K562 (cell line): ENCODE measurements around the gene CPT1C. TPM values are rescaled to one million over a fixed set of nuclear protein-coding genes. Genes with fewer than 3 reads are reported as not detected.

Experiments used
- ATAC-seq: fragments of 200-7000 bp; cut with Tn5 transposase; 3 replicates; pipeline ENCODE4 v1.9.1; 2020; ENCODE audit warnings: moderate library complexity
- BruUV-seq: library from RNA; stranded (reverse); fragments of 400-500 nt; replicated peaks from 2 replicates; lab custom pipeline; 2021; lab: Mats Ljungman, UMichigan
- CTCF ChIA-PET: fragments of 300-600 bp; formaldehyde crosslinking; extraction: SDS; loops from one replicate; lab custom pipeline; 2021; ENCODE audit warnings: low intra/inter-chr PET ratio; lab: Yijun Ruan, JAX
- POLR2A ChIA-PET: fragments of 300-600, 350-650 bp; sonication (Branson Sonifier 250); formaldehyde crosslinking; extraction: SDS; loops from one replicate; lab custom pipeline; 2021; ENCODE audit warnings: antibody characterized with exemption, inconsistent platforms; lab: Yijun Ruan, JAX
- DNase-seq, 4 experiments: peaks; one replicate each; pipeline versions ENCODE4 v3.0.0 to v3.0.0-alpha.2; 2011 to 2018; ENCODE audit warnings: low spot score in 3 of 4, mixed read lengths in 3 of 4; ENCODE audit errors: extremely low read depth in 1 of 4
- FAIRE-seq: peaks from 2 replicates; lab custom pipeline; 2011; peaks lifted over from hg19 to GRCh38; lab: Jason Lieb, UNC
- H2AFZ ChIP-seq: 2 replicates; pipeline ENCODE4 v1.6.0; 2011; ENCODE audit warnings: low read depth, low read length, control low read depth, inconsistent platforms
- H3K27ac ChIP-seq: fragments of 200-600 bp; 3 replicates; pipeline ENCODE4 v1.8.0; 2011; ENCODE audit warnings: low read depth, mild to moderate bottlenecking, control low read depth, inconsistent platforms, low read length, moderate library complexity, mixed read lengths; ENCODE audit errors: extremely low read depth
- H3K27me3 ChIP-seq, 2 experiments: fragments of 300-600 bp in 1 of 2; 2 replicates in 1 of 2; 3 replicates in 1 of 2; pipeline versions ENCODE4 v1.6.0 to v1.8.0; 2011; ENCODE audit warnings: inconsistent platforms in 2 of 2, low read length in 2 of 2, mild to moderate bottlenecking in 1 of 2, mixed read lengths in 1 of 2, moderate library complexity in 1 of 2; ENCODE audit not compliant: control insufficient read depth in 2 of 2, insufficient read depth in 2 of 2
- H3K36me3 ChIP-seq: fragments of 300-600 bp; 3 replicates; pipeline ENCODE4 v1.8.0; 2011; ENCODE audit warnings: mild to moderate bottlenecking, low read length, inconsistent platforms; ENCODE audit not compliant: control insufficient read depth, insufficient read depth
- H3K4me1 ChIP-seq, 2 experiments: fragments of 200-600 bp in 1 of 2; replicated peaks in 1 of 2; 2 replicates in 1 of 2; 3 replicates in 1 of 2; pipeline versions ENCODE4 v1.5.1 to v1.8.0; 2011; ENCODE audit warnings: inconsistent platforms in 2 of 2, low read length in 2 of 2, mild to moderate bottlenecking in 1 of 2, mixed read lengths in 1 of 2, moderate library complexity in 1 of 2; ENCODE audit not compliant: control insufficient read depth in 2 of 2, insufficient read depth in 2 of 2
- H3K4me2 ChIP-seq: 2 replicates; pipeline ENCODE4 v1.6.1; 2011; ENCODE audit warnings: low read length, control low read depth, inconsistent platforms, mixed read lengths; ENCODE audit not compliant: insufficient read depth
- H3K4me3 ChIP-seq: fragments of 200-600 bp; sonication (generic), shearing (Covaris generic); 2 replicates; pipeline ENCODE4 v1.5.1; 2016; ENCODE audit warnings: control low read depth, inconsistent platforms
- H3K79me2 ChIP-seq: fragments of 200-600 bp; 3 replicates; pipeline ENCODE4 v1.8.0; 2011; ENCODE audit warnings: low read length, inconsistent platforms; ENCODE audit not compliant: control insufficient read depth, insufficient read depth
- H3K9ac ChIP-seq, 2 experiments: 2 replicates each; pipeline versions ENCODE4 v1.6.0 to v1.6.1; 2011; ENCODE audit warnings: low read depth in 2 of 2, low read length in 2 of 2, control low read depth in 1 of 2, inconsistent platforms in 1 of 2, mild to moderate bottlenecking in 1 of 2, mixed read lengths in 1 of 2; ENCODE audit not compliant: insufficient read depth in 1 of 2
- H3K9me1 ChIP-seq: one replicate; pipeline ENCODE4 v1.6.0; 2011; ENCODE audit warnings: inconsistent platforms, mild to moderate bottlenecking, low read length, moderate library complexity; ENCODE audit not compliant: control insufficient read depth, insufficient read depth
- H3K9me3 ChIP-seq: replicated peaks from 2 replicates; pipeline ENCODE4 v1.5.1; 2011; ENCODE audit warnings: low read depth, low read length, inconsistent platforms; ENCODE audit not compliant: control insufficient read depth, insufficient read depth
- H4K20me1 ChIP-seq: replicated peaks from 2 replicates; pipeline ENCODE4 v1.6.1; 2011; ENCODE audit warnings: low read length, inconsistent platforms, mixed read lengths; ENCODE audit not compliant: control insufficient read depth, insufficient read depth
- ATF7 ChIP-seq: fragments of 450-650 bp; IDR thresholded peaks from 2 replicates; pipeline ENCODE4 v1.7.1; 2014; ENCODE audit warnings: mild to moderate bottlenecking, moderate library complexity
- BRD4 ChIP-seq: fragments of 200-600 bp; sonication (generic); IDR thresholded peaks from 2 replicates; pipeline ENCODE4 v1.6.1; 2017; ENCODE audit warnings: inconsistent platforms
- FOXP1 ChIP-seq: sonication (generic); formaldehyde crosslinking; IDR thresholded peaks from 2 replicates; pipeline ENCODE4 v1.8.0; 2022; ENCODE audit warnings: mild to moderate bottlenecking, missing genetic modification reagents
- POLR2G ChIP-seq: fragments of 200-400 bp; formaldehyde crosslinking; IDR thresholded peaks from 2 replicates; pipeline ENCODE4 v1.6.1; 2017; ENCODE audit warnings: low read depth, mild to moderate bottlenecking, antibody characterized with exemption, low read length, moderate library complexity
- RBM22 ChIP-seq: fragments of 200-400 bp; formaldehyde crosslinking; IDR thresholded peaks from 2 replicates; pipeline ENCODE4 v1.6.1; 2018; ENCODE audit warnings: low read length, low read depth; ENCODE audit not compliant: poor library complexity, severe bottlenecking
- SIRT6 ChIP-seq: IDR thresholded peaks from one replicate; pipeline ENCODE4 v1.6.1; 2012; ENCODE audit warnings: low read depth, mild to moderate bottlenecking, control low read depth, inconsistent platforms, low read length, moderate library complexity
- SPI1 ChIP-seq: IDR thresholded peaks from 2 replicates; pipeline ENCODE4 v1.6.1; 2011; ENCODE audit warnings: low read depth, low read length, control low read depth, borderline replicate concordance
- WGBS: fragments of 100-300 bp; shearing (Covaris generic); methylation state at CpG from one replicate; pipeline ENCODE4 v1.1.6; 2016; ENCODE audit warnings: low coverage, mixed read lengths; ENCODE audit not compliant: insufficient coverage; ENCODE audit errors: missing lambda C conversion rate; 5-methylcytosine and 5-hydroxymethylcytosine counted together
- in situ Hi-C: fragments of 300-500 bp; cut with MboI; formaldehyde crosslinking; loops from 4 replicates; pipeline ENCODE4 v1.15.0; 2018; ENCODE audit warnings: inconsistent platforms, mixed read lengths
- intact Hi-C: fragments of 100-400 bp; cut with micrococcal nuclease; formaldehyde crosslinking; loops from 2 replicates; pipeline ENCODE4 v1.14.2; 2022
- polyA plus RNA-seq, 8 experiments: library from polyadenylated mRNA; depleted of rRNA in 4 of 8; stranded (reverse) in 5 of 8; unstranded in 3 of 8; fragments of >200 nt; fragmentation: Nextera tagmentation in 2 of 8; fragmentation: Illumina TruSeq in 1 of 8; extraction: Ambion mirVana in 2 of 8; extraction: Trizol in 1 of 8; gene quantifications; 2 replicates each; pipeline versions ENCODE4 v1.2.1 to v1.2.3, GENCODE V29; 2011 to 2014; ENCODE audit warnings: inconsistent platforms in 1 of 8, missing spikeins in 1 of 8
- total RNA-seq, 7 experiments: library from RNA; depleted of rRNA in 6 of 7; stranded (reverse); fragments of >200 nt in 6 of 7; fragmentation: Illumina TruSeq in 2 of 7; extraction: Trizol in 2 of 7; gene quantifications; 2 replicates each; pipeline versions ENCODE4 v1.2.1 to v1.2.3, GENCODE V29; 2011 to 2021; ENCODE audit warnings: low replicate concordance in 1 of 7
- TF ChIP-seq, protein P1 (sequence below): fragments of 450-650 bp; formaldehyde crosslinking; IDR thresholded peaks from 2 replicates; pipeline ENCODE4 v1.4.0; 2022; ENCODE audit warnings: missing genetic modification characterization

CPT1C gene
- total and polyA plus RNA-seq, 9 of the 15 experiments (the other 6 are each of a cell fraction or from before 2014, with no cell fraction given), result 1.9 to 12.3 (median 3.0) TPM

DNA sequence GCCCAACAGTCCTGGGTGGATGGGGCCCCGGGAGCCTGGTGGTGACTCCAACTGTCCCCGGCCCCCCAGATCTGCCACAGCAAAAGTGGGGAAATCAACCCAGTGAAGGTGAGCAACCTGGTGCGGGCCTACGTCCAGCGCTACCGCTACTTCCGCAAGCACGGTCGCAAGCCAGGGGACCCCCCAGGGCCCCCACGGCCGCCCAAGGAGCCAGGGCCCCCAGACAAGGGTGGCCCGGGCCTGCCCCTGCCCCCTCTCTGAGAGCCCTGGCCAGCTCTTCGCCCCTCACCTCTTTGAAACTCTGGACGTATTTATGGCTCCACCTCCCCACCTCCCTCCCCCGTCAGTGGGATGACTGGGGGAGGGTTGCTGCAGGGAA, 32.8 kb upstream of the CPT1C start:
- ChIA-PET CTCF (no interaction called here), POLR2A (interaction anchor here (0.6 to 4.8 kb wide), 5 partner anchors 8 to 202 kb away, joined by 3 to 28 read pairs (median 6); partner anchors contain the start of genes BCL2L12, IRF3, RRAS and SCAF1)
- no peak overlapping the region for H2AFZ ChIP-seq
- TF ChIP-seq SIRT6 (no peak), BRD4 (no peak), RBM22 (peak; percentile 52), SPI1 (no peak), ATF7 (no peak), FOXP1 (CRISPR knock-in tag) (no peak), POLR2G (peak; percentile 57; the same call in 1 of the 2 replicates)
- TF ChIP-seq, protein P1, sequence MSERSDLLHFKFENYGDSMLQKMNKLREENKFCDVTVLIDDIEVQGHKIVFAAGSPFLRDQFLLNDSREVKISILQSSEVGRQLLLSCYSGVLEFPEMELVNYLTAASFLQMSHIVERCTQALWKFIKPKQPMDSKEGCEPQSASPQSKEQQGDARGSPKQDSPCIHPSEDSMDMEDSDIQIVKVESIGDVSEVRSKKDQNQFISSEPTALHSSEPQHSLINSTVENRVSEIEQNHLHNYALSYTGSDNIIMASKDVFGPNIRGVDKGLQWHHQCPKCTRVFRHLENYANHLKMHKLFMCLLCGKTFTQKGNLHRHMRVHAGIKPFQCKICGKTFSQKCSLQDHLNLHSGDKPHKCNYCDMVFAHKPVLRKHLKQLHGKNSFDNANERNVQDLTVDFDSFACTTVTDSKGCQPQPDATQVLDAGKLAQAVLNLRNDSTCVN (CRISPR knock-in tag), result no peak
- no peak for ATAC-seq
- peaks cover 2% of the 10 kb centered on the region for H3K9me1 ChIP-seq
- in situ Hi-C loops, result no loop called here
- H3K79me2 ChIP-seq, result peaks cover 1% of the 10 kb centered on the region; the same call in 2 of the 3 replicates
- peaks cover 94% of the 10 kb centered on the region; the same call in 2 of the 3 replicates for H3K36me3 ChIP-seq
- WGBS, result 85% methylated on average over 12 of the region's 15 CpGs
- no peak overlapping the region for H3K27ac ChIP-seq
- H3K27me3 ChIP-seq, result no peaks in the 10 kb centered on the region
- no peak overlapping the region for H3K4me2 ChIP-seq
- H3K4me3 ChIP-seq, result no peak overlapping the region
- H3K9ac ChIP-seq, result peak overlapping the region in 1 of 2 experiments; percentile 74; a peak in 2 of 4 replicates
- 0 out of 2 replicates have a peak, but pooled peaks cover 14% of the 10 kb centered on the region for H4K20me1 ChIP-seq
- intact Hi-C loops, result no loop called here
- H3K9me3 ChIP-seq, result 0 out of 2 replicates have a peak, but pooled peaks cover 2% of the 10 kb centered on the region
- FAIRE-seq, result no peak
- H3K4me1 ChIP-seq, result peaks cover 0 to 22% of the 10 kb centered on the region in 2 experiments; a peak in 2 of 5 replicates
- TSS peak; percentile 48 for BruUV-seq
- DNase-seq, result no peak
